ENCODE data around the gene STK17A. TPM values are rescaled to one million over a fixed set of nuclear protein-coding genes. Genes with fewer than 3 reads are reported as not detected.
A peak's percentile ranks its signal among the peaks of the same experiment; 100 is the strongest.

STK17A gene
- 44.8 and 47.8 TPM in 2 replicates for total RNA-seq

GRCh38 chr7:43582503-43583423 is at the start of gene STK17A:
TSS of gene STK17A (plus strand) at chr7:43583108. CDS start at chr7:43583244, 136 bp downstream.
- Mint-ChIP-seq H3K4me1 (ENCODE audit: low read depth) (peaks cover 36% of the 10 kb centered on the region), H3K9me3 (no peaks in the 10 kb centered on the region), H3K27ac (peak within 1 kb of the TSS; percentile 96), H3K36me3 (ENCODE audit: low read depth) (peaks cover 15% of the 10 kb centered on the region), H3K4me3 (peak within 1 kb of the TSS; percentile 96), H3K27me3 (ENCODE audit: insufficient read depth) (peaks cover 21% of the 10 kb centered on the region)
- intact Hi-C loops (cut with micrococcal nuclease), result loop anchor here (1.0 to 2.0 kb wide), 6 partner anchors 40 to 650 kb away; partner anchors contain the start of genes COA1, MRPL32 and PSMA2
- peak; percentile 93 for DNase-seq (ENCODE audit: low spot score)

GRCh38 chr7:43533801-43534479 is 49.0 kb upstream of the STK17A start:
- Mint-ChIP-seq H3K9me3 (no peaks in the 10 kb centered on the region), H3K27ac (no peak overlapping the region), H3K4me1 (ENCODE audit: low read depth) (no peaks in the 10 kb centered on the region), H3K27me3 (ENCODE audit: insufficient read depth) (peaks cover 4% of the 10 kb centered on the region), H3K4me3 (no peak overlapping the region), H3K36me3 (ENCODE audit: low read depth) (no peaks in the 10 kb centered on the region)
- no peak for DNase-seq (ENCODE audit: low spot score)
- intact Hi-C loops (cut with micrococcal nuclease), result no loop called here

GRCh38 chr7:43535031-43535451 is 47.9 kb upstream of the STK17A start:
- H3K4me1 Mint-ChIP-seq (ENCODE audit: low read depth), result no peaks in the 10 kb centered on the region
- H3K27ac Mint-ChIP-seq, result no peak overlapping the region
- no peaks in the 10 kb centered on the region for H3K36me3 Mint-ChIP-seq (ENCODE audit: low read depth)
- intact Hi-C loops (cut with micrococcal nuclease), result no loop called here
- DNase-seq (ENCODE audit: low spot score), result no peak
- no peaks in the 10 kb centered on the region for H3K27me3 Mint-ChIP-seq (ENCODE audit: insufficient read depth)
- no peak overlapping the region for H3K4me3 Mint-ChIP-seq
- H3K9me3 Mint-ChIP-seq, result no peaks in the 10 kb centered on the region

GRCh38 chr7:43535810-43536585 is 46.9 kb upstream of the STK17A start:
- no peaks in the 10 kb centered on the region for H3K36me3 Mint-ChIP-seq (ENCODE audit: low read depth)
- no peaks in the 10 kb centered on the region for H3K27me3 Mint-ChIP-seq (ENCODE audit: insufficient read depth)
- DNase-seq (ENCODE audit: low spot score), result no peak
- no peaks in the 10 kb centered on the region for H3K9me3 Mint-ChIP-seq
- H3K4me3 Mint-ChIP-seq, result no peak overlapping the region
- no peak overlapping the region for H3K27ac Mint-ChIP-seq
- intact Hi-C loops (cut with micrococcal nuclease), result no loop called here
- H3K4me1 Mint-ChIP-seq (ENCODE audit: low read depth), result no peaks in the 10 kb centered on the region

- Mint-ChIP-seq H3K27ac (no peak overlapping the region), H3K4me1 (ENCODE audit: low read depth) (no peaks in the 10 kb centered on the region), H3K27me3 (ENCODE audit: insufficient read depth) (no peaks in the 10 kb centered on the region), H3K9me3 (no peaks in the 10 kb centered on the region), H3K36me3 (ENCODE audit: low read depth) (no peaks in the 10 kb centered on the region), H3K4me3 (no peak overlapping the region)
- DNase-seq (ENCODE audit: low spot score), result no peak
- intact Hi-C loops (cut with micrococcal nuclease), result no loop called here
These were observed 46.1 kb upstream of the STK17A start for GRCh38 chr7:43536773-43537172.

- H3K27me3 Mint-ChIP-seq (ENCODE audit: insufficient read depth), result no peaks in the 10 kb centered on the region
- no peak overlapping the region for H3K4me3 Mint-ChIP-seq
- no peaks in the 10 kb centered on the region for H3K36me3 Mint-ChIP-seq (ENCODE audit: low read depth)
- DNase-seq (ENCODE audit: low spot score), result no peak
- intact Hi-C loops (cut with micrococcal nuclease), result no loop called here
- H3K4me1 Mint-ChIP-seq (ENCODE audit: low read depth), result no peaks in the 10 kb centered on the region
- H3K27ac Mint-ChIP-seq, result no peak overlapping the region
- no peaks in the 10 kb centered on the region for H3K9me3 Mint-ChIP-seq
These were observed 45.0 kb upstream of the STK17A start for GRCh38 chr7:43537765-43538403.

GRCh38 chr7:43538404-43538771 is 44.5 kb upstream of the STK17A start:
- no peak overlapping the region for H3K4me3 Mint-ChIP-seq
- H3K27ac Mint-ChIP-seq, result no peak overlapping the region
- H3K36me3 Mint-ChIP-seq (ENCODE audit: low read depth), result no peaks in the 10 kb centered on the region
- H3K4me1 Mint-ChIP-seq (ENCODE audit: low read depth), result no peaks in the 10 kb centered on the region
- no peaks in the 10 kb centered on the region for H3K9me3 Mint-ChIP-seq
- no peak for DNase-seq (ENCODE audit: low spot score)
- no peaks in the 10 kb centered on the region for H3K27me3 Mint-ChIP-seq (ENCODE audit: insufficient read depth)
- intact Hi-C loops (cut with micrococcal nuclease), result no loop called here

- no peak overlapping the region for H3K27ac Mint-ChIP-seq
- H3K27me3 Mint-ChIP-seq (ENCODE audit: insufficient read depth), result peaks cover 9% of the 10 kb centered on the region
- no peaks in the 10 kb centered on the region for H3K9me3 Mint-ChIP-seq
- no peaks in the 10 kb centered on the region for H3K4me1 Mint-ChIP-seq (ENCODE audit: low read depth)
- H3K4me3 Mint-ChIP-seq, result no peak overlapping the region
- no peak for DNase-seq (ENCODE audit: low spot score)
- no peaks in the 10 kb centered on the region for H3K36me3 Mint-ChIP-seq (ENCODE audit: low read depth)
- intact Hi-C loops (cut with micrococcal nuclease), result no loop called here
These were observed 42.4 kb upstream of the STK17A start for GRCh38 chr7:43540471-43540870.

GRCh38 chr7:43542716-43543115 is 40.2 kb upstream of the STK17A start:
- no peaks in the 10 kb centered on the region for H3K4me1 Mint-ChIP-seq (ENCODE audit: low read depth)
- H3K27me3 Mint-ChIP-seq (ENCODE audit: insufficient read depth), result peaks cover 9% of the 10 kb centered on the region
- H3K27ac Mint-ChIP-seq, result no peak overlapping the region
- DNase-seq (ENCODE audit: low spot score), result no peak
- no peak overlapping the region for H3K4me3 Mint-ChIP-seq
- no peaks in the 10 kb centered on the region for H3K36me3 Mint-ChIP-seq (ENCODE audit: low read depth)
- intact Hi-C loops (cut with micrococcal nuclease), result no loop called here
- H3K9me3 Mint-ChIP-seq, result no peaks in the 10 kb centered on the region

GRCh38 chr7:43546231-43546630 is 36.7 kb upstream of the STK17A start:
- H3K27ac Mint-ChIP-seq, result no peak overlapping the region
- intact Hi-C loops (cut with micrococcal nuclease), result no loop called here
- H3K36me3 Mint-ChIP-seq (ENCODE audit: low read depth), result no peaks in the 10 kb centered on the region
- H3K9me3 Mint-ChIP-seq, result no peaks in the 10 kb centered on the region
- no peak overlapping the region for H3K4me3 Mint-ChIP-seq
- no peak for DNase-seq (ENCODE audit: low spot score)
- peaks cover 9% of the 10 kb centered on the region for H3K27me3 Mint-ChIP-seq (ENCODE audit: insufficient read depth)
- H3K4me1 Mint-ChIP-seq (ENCODE audit: low read depth), result no peaks in the 10 kb centered on the region

- peaks cover 3% of the 10 kb centered on the region for H3K27me3 Mint-ChIP-seq (ENCODE audit: insufficient read depth)
- intact Hi-C loops (cut with micrococcal nuclease), result no loop called here
- no peak overlapping the region for H3K27ac Mint-ChIP-seq
- no peak for DNase-seq (ENCODE audit: low spot score)
- H3K9me3 Mint-ChIP-seq, result no peaks in the 10 kb centered on the region
- no peak overlapping the region for H3K4me3 Mint-ChIP-seq
- H3K36me3 Mint-ChIP-seq (ENCODE audit: low read depth), result peaks cover 2% of the 10 kb centered on the region
- H3K4me1 Mint-ChIP-seq (ENCODE audit: low read depth), result peaks cover 17% of the 10 kb centered on the region
These were observed 32.5 kb upstream of the STK17A start for GRCh38 chr7:43550427-43550826.

GRCh38 chr7:43552122-43552521 is 30.8 kb upstream of the STK17A start:
- Mint-ChIP-seq H3K4me1 (ENCODE audit: low read depth) (peaks cover 17% of the 10 kb centered on the region), H3K36me3 (ENCODE audit: low read depth) (peaks cover 2% of the 10 kb centered on the region), H3K4me3 (no peak overlapping the region), H3K27ac (no peak overlapping the region), H3K27me3 (ENCODE audit: insufficient read depth) (peaks cover 3% of the 10 kb centered on the region), H3K9me3 (no peaks in the 10 kb centered on the region)
- intact Hi-C loops (cut with micrococcal nuclease), result no loop called here
- no peak for DNase-seq (ENCODE audit: low spot score)

Data from activated T-helper 1 cell treated with anti-CD3 and anti-CD28 coated beads, Interleukin-12 subunit alpha, Interleukin-12 subunit beta, Interleukin-2, Interleukin-4 antibody, amounts not matched to agents 30 ng/mL and 10 ng/mL and 1 ng/mL, durations not matched to agents 14 hours and 24 hours and 36 hours (primary cell).